Skeletal muscle satellite cell (primary cell): ENCODE measurements around the gene DRD4. TPM values are rescaled to one million over a fixed set of nuclear protein-coding genes. Genes with fewer than 3 reads are reported as not detected.

Source experiments
- H3K27me3 ChIP-seq: 2 replicates; pipeline ENCODE4 v1.7.0; 2013; ENCODE audit warnings: low read length; ENCODE audit not compliant: control insufficient read depth, insufficient read depth
- H3K36me3 ChIP-seq: 2 replicates; pipeline ENCODE4 v1.7.0; 2013; ENCODE audit warnings: mild to moderate bottlenecking, control low read depth, low read length; ENCODE audit not compliant: insufficient read depth
- H3K4me1 ChIP-seq: 2 replicates; pipeline ENCODE4 v1.7.0; 2013; ENCODE audit warnings: low read length; ENCODE audit not compliant: control insufficient read depth, insufficient read depth
- H3K4me2 ChIP-seq: 2 replicates; pipeline ENCODE4 v1.7.0; 2013; ENCODE audit warnings: mild to moderate bottlenecking, low read length
- H3K4me3 ChIP-seq: 2 replicates; pipeline ENCODE4 v1.7.0; 2013; ENCODE audit warnings: low read length
- H3K9ac ChIP-seq: 2 replicates; pipeline ENCODE4 v1.7.0; 2013; ENCODE audit warnings: mild to moderate bottlenecking, low read depth, low read length, moderate library complexity
- H3K9me3 ChIP-seq: replicated peaks from 2 replicates; pipeline ENCODE4 v1.7.0; 2013; ENCODE audit warnings: mild to moderate bottlenecking, control low read depth, low read length
- total RNA-seq: library from RNA; depleted of rRNA; stranded (reverse); fragments of >200 nt; gene quantifications from 2 replicates; pipeline ENCODE4 v1.2.3, GENCODE V29; 2012; rRNA removed

Gene DRD4
- total RNA-seq, result not detected in 2 replicates

GRCh38 chr11:636511-637332 is at the start of gene DRD4:
TSS of gene DRD4 (plus strand) at chr11:637269. CDS start at chr11:637305, 36 bp downstream.
- peaks cover 5% of the 10 kb centered on the region for H3K36me3 ChIP-seq
- no peak within 1 kb of the TSS for H3K9ac ChIP-seq
- H3K4me3 ChIP-seq, result peak within 1 kb of the TSS; percentile 34
- H3K9me3 ChIP-seq, result no peaks in the 10 kb centered on the region
- H3K4me2 ChIP-seq, result peak within 1 kb of the TSS; percentile 70
- peaks cover 19% of the 10 kb centered on the region for H3K4me1 ChIP-seq
- H3K27me3 ChIP-seq, result peaks cover 3% of the 10 kb centered on the region

GRCh38 chr11:587546-587945 is 49.5 kb upstream of the DRD4 start:
- H3K9me3 ChIP-seq, result no peaks in the 10 kb centered on the region
- no peak overlapping the region for H3K4me3 ChIP-seq
- peak overlapping the region; percentile 51 for H3K4me2 ChIP-seq
- peaks cover 60% of the 10 kb centered on the region for H3K36me3 ChIP-seq
- H3K27me3 ChIP-seq, result no peaks in the 10 kb centered on the region
- peaks cover 13% of the 10 kb centered on the region for H3K4me1 ChIP-seq
- no peak overlapping the region for H3K9ac ChIP-seq

- Histone ChIP-seq H3K36me3 (peaks cover 65% of the 10 kb centered on the region), H3K27me3 (no peaks in the 10 kb centered on the region), H3K4me3 (no peak overlapping the region), H3K4me1 (peaks cover 13% of the 10 kb centered on the region), H3K9me3 (no peaks in the 10 kb centered on the region), H3K9ac (no peak overlapping the region), H3K4me2 (peak overlapping the region; percentile 51)
Measured at GRCh38 chr11:587978-588380, 49.1 kb upstream of the DRD4 start.

GRCh38 chr11:589798-590197 is 47.3 kb upstream of the DRD4 start:
- H3K27me3 ChIP-seq, result no peaks in the 10 kb centered on the region
- H3K4me1 ChIP-seq, result peaks cover 16% of the 10 kb centered on the region
- H3K4me3 ChIP-seq, result no peak overlapping the region
- no peak overlapping the region for H3K9ac ChIP-seq
- no peak overlapping the region for H3K4me2 ChIP-seq
- no peaks in the 10 kb centered on the region for H3K9me3 ChIP-seq
- peaks cover 72% of the 10 kb centered on the region for H3K36me3 ChIP-seq

- H3K4me2 ChIP-seq, result no peak overlapping the region
- no peaks in the 10 kb centered on the region for H3K27me3 ChIP-seq
- no peak overlapping the region for H3K9ac ChIP-seq
- H3K9me3 ChIP-seq, result no peaks in the 10 kb centered on the region
- H3K36me3 ChIP-seq, result peaks cover 79% of the 10 kb centered on the region
- H3K4me3 ChIP-seq, result no peak overlapping the region
- H3K4me1 ChIP-seq, result peaks cover 16% of the 10 kb centered on the region
Measured at GRCh38 chr11:590997-591396, 46.1 kb upstream of the DRD4 start.

GRCh38 chr11:592501-592900 is 44.6 kb upstream of the DRD4 start:
- Histone ChIP-seq H3K4me1 (peaks cover 11% of the 10 kb centered on the region), H3K36me3 (peaks cover 80% of the 10 kb centered on the region), H3K4me3 (no peak overlapping the region), H3K4me2 (no peak overlapping the region), H3K9me3 (no peaks in the 10 kb centered on the region), H3K27me3 (no peaks in the 10 kb centered on the region), H3K9ac (no peak overlapping the region)

GRCh38 chr11:592918-593317 is 44.2 kb upstream of the DRD4 start:
- Histone ChIP-seq H3K4me2 (no peak overlapping the region), H3K36me3 (peaks cover 82% of the 10 kb centered on the region), H3K4me1 (peaks cover 7% of the 10 kb centered on the region), H3K9ac (no peak overlapping the region), H3K27me3 (no peaks in the 10 kb centered on the region), H3K9me3 (no peaks in the 10 kb centered on the region), H3K4me3 (no peak overlapping the region)

GRCh38 chr11:593347-593746 is 43.7 kb upstream of the DRD4 start:
- H3K4me1 ChIP-seq, result peaks cover 3% of the 10 kb centered on the region
- no peaks in the 10 kb centered on the region for H3K27me3 ChIP-seq
- H3K9ac ChIP-seq, result no peak overlapping the region
- H3K36me3 ChIP-seq, result peaks cover 86% of the 10 kb centered on the region
- H3K4me3 ChIP-seq, result no peak overlapping the region
- H3K4me2 ChIP-seq, result no peak overlapping the region
- H3K9me3 ChIP-seq, result no peaks in the 10 kb centered on the region

GRCh38 chr11:595400-595799 is 41.7 kb upstream of the DRD4 start:
- Histone ChIP-seq H3K4me1 (peaks cover 3% of the 10 kb centered on the region), H3K4me2 (no peak overlapping the region), H3K4me3 (no peak overlapping the region), H3K9ac (no peak overlapping the region), H3K36me3 (peaks cover 80% of the 10 kb centered on the region), H3K9me3 (no peaks in the 10 kb centered on the region), H3K27me3 (no peaks in the 10 kb centered on the region)

- H3K9ac ChIP-seq, result no peak overlapping the region
- H3K36me3 ChIP-seq, result peaks cover 79% of the 10 kb centered on the region
- no peak overlapping the region for H3K4me2 ChIP-seq
- H3K4me3 ChIP-seq, result no peak overlapping the region
- peaks cover 3% of the 10 kb centered on the region for H3K4me1 ChIP-seq
- H3K9me3 ChIP-seq, result no peaks in the 10 kb centered on the region
- H3K27me3 ChIP-seq, result no peaks in the 10 kb centered on the region
Measured at GRCh38 chr11:596374-596773, 40.7 kb upstream of the DRD4 start.

- Histone ChIP-seq H3K9ac (no peak overlapping the region), H3K4me3 (no peak overlapping the region), H3K27me3 (no peaks in the 10 kb centered on the region), H3K4me1 (peaks cover 3% of the 10 kb centered on the region), H3K4me2 (no peak overlapping the region), H3K36me3 (peaks cover 82% of the 10 kb centered on the region), H3K9me3 (no peaks in the 10 kb centered on the region)
Measured at GRCh38 chr11:597166-597725, 39.8 kb upstream of the DRD4 start.
